Loucy (cell line): ENCODE measurements around the gene TMA7B.

ENCODE experiments used
- H2AFZ ChIP-seq: fragments of 200-600 bp; sonication (generic); 2 replicates; pipeline ENCODE4 v1.6.0; 2016; ENCODE audit warnings: antibody characterized with exemption, mild to moderate bottlenecking, low read length, moderate library complexity
- H3F3A ChIP-seq: fragments of 200-600 bp; 2 replicates; pipeline ENCODE4 v1.6.0; 2016; ENCODE audit warnings: antibody characterized with exemption, low read depth, mild to moderate bottlenecking
- H3K27me3 ChIP-seq: fragments of 200-600 bp; sonication (generic); 2 replicates; pipeline ENCODE4 v1.6.1; 2014; ENCODE audit warnings: low read length, mild to moderate bottlenecking; ENCODE audit not compliant: insufficient read depth, poor library complexity, severe bottlenecking
- H3K36me3 ChIP-seq: fragments of 200-600 bp; sonication (generic); 2 replicates; pipeline ENCODE4 v1.6.1; 2016; ENCODE audit warnings: low read length; ENCODE audit not compliant: insufficient read depth
- H3K4me1 ChIP-seq: fragments of 200-600 bp; sonication (generic); 2 replicates; pipeline ENCODE4 v1.5.1; 2014; ENCODE audit warnings: low read length, mild to moderate bottlenecking; ENCODE audit not compliant: insufficient read depth, poor library complexity, severe bottlenecking
- H3K4me2 ChIP-seq: fragments of 200-600 bp; sonication (generic); 2 replicates; pipeline ENCODE4 v1.6.0; 2014; ENCODE audit warnings: antibody characterized with exemption, low read length, low read depth, mild to moderate bottlenecking; ENCODE audit not compliant: poor library complexity, severe bottlenecking
- H3K4me3 ChIP-seq: fragments of 200-600 bp; sonication (generic); 2 replicates; pipeline ENCODE4 v1.5.1; 2014; ENCODE audit warnings: low read length, mild to moderate bottlenecking, mixed read lengths; ENCODE audit not compliant: poor library complexity, severe bottlenecking
- H3K79me2 ChIP-seq: fragments of 200-600 bp; sonication (generic); 2 replicates; pipeline ENCODE4 v1.6.1; 2014; ENCODE audit warnings: low read length; ENCODE audit not compliant: insufficient read depth
- H3K9ac ChIP-seq: fragments of 200-600 bp; sonication (generic); 2 replicates; pipeline ENCODE4 v1.6.0; 2014; ENCODE audit warnings: mild to moderate bottlenecking, low read depth, low read length, moderate library complexity; ENCODE audit not compliant: poor library complexity, severe bottlenecking
- H3K9me2 ChIP-seq: fragments of 200-600 bp; sonication (generic); replicated peaks from 2 replicates; pipeline ENCODE4 v1.6.1; 2016; ENCODE audit warnings: low read depth, low read length, mixed read lengths
- H3K9me3 ChIP-seq: fragments of 200-600 bp; sonication (generic); 2 replicates; pipeline ENCODE4 v1.6.1; 2014; ENCODE audit warnings: mild to moderate bottlenecking, antibody characterized with exemption, low read length, low read depth; ENCODE audit not compliant: insufficient read depth
- H4K20me1 ChIP-seq: fragments of 200-600 bp; sonication (generic); 2 replicates; pipeline ENCODE4 v1.6.0; 2014; ENCODE audit warnings: antibody characterized with exemption, low read length, mild to moderate bottlenecking; ENCODE audit not compliant: insufficient read depth, poor library complexity, severe bottlenecking
- EZH2phosphoT487 ChIP-seq: fragments of 200-600 bp; IDR thresholded peaks from 2 replicates; pipeline ENCODE4 v1.6.1; 2018; ENCODE audit warnings: antibody characterized with exemption, mild to moderate bottlenecking, moderate library complexity, borderline replicate concordance
- TF ChIP-seq, protein P1 (sequence below): fragments of 200-600 bp; sonication (generic); conservative IDR thresholded peaks from 2 replicates; pipeline ENCODE4 v1.5.1; 2014; ENCODE audit warnings: mild to moderate bottlenecking, antibody characterized with exemption, low read length

The TMA7B gene

DNA sequence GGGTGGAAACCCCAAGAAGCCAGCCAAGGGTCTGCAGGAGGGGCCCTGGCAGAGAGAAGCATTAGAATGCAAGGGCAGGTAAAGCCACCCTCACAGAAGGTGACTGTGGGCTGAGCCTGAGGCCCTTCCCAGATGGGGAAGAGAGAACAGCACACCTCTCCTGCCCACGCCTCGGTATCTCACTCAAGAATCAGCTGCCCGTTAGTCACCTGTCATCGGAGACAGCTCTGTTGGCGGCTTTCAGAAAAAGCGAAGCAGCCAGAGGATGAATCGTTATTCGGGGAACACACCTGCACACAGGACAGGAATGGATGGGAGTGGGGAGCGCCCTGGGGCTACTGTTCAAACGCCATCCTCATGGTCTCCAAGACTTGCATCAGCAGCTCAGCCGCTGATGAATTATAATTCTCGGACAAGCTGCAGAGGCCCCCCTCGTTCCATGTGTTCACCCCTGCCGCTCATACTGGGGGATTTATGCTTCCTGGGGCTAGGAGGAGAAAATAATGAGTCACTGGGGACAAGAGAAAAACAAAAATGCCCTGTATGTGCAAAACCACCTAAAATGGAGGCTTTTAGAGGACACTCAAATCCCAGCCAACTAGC lies 21.6 kb upstream of the TMA7B start:
- no peaks in the 10 kb centered on the region for H3K9me2 ChIP-seq
- H2AFZ ChIP-seq = no peak overlapping the region
- H4K20me1 ChIP-seq = peaks cover 35% of the 10 kb centered on the region
- H3F3A ChIP-seq = no peaks in the 10 kb centered on the region
- H3K9ac ChIP-seq = peak overlapping the region; percentile 36
- peaks cover 88% of the 10 kb centered on the region for H3K4me1 ChIP-seq
- H3K4me2 ChIP-seq = no peak overlapping the region
- H3K4me3 ChIP-seq = no peak overlapping the region
- H3K36me3 ChIP-seq = peaks cover 30% of the 10 kb centered on the region; the same call in 1 of the 2 replicates
- no peak for TF ChIP-seq EZH2phosphoT487
- TF ChIP-seq, protein P1, sequence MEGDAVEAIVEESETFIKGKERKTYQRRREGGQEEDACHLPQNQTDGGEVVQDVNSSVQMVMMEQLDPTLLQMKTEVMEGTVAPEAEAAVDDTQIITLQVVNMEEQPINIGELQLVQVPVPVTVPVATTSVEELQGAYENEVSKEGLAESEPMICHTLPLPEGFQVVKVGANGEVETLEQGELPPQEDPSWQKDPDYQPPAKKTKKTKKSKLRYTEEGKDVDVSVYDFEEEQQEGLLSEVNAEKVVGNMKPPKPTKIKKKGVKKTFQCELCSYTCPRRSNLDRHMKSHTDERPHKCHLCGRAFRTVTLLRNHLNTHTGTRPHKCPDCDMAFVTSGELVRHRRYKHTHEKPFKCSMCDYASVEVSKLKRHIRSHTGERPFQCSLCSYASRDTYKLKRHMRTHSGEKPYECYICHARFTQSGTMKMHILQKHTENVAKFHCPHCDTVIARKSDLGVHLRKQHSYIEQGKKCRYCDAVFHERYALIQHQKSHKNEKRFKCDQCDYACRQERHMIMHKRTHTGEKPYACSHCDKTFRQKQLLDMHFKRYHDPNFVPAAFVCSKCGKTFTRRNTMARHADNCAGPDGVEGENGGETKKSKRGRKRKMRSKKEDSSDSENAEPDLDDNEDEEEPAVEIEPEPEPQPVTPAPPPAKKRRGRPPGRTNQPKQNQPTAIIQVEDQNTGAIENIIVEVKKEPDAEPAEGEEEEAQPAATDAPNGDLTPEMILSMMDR = no peak
- no peaks in the 10 kb centered on the region for H3K27me3 ChIP-seq
- no peaks in the 10 kb centered on the region for H3K9me3 ChIP-seq
- peaks cover 100% of the 10 kb centered on the region for H3K79me2 ChIP-seq

DNA sequence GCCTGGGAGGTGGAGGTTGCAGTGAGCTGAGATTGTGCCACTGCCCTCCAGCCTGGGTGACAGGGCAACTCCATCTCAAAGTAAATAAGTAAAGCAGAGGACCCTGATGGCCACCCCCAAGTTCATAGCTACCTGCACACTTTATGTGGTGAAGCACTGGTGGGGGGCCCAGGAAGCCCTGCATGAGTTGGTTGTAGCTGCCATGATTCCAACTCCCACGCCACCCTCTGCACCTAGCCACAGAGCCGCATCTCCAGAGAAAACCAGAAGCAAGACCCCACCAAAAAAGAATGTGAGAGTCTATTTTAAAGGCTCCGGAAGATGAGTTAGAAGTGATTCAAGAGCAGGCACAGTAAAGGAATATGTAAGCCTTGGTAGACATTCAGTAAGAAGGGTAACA lies 20.4 kb upstream of the TMA7B start:
- H3K27me3 ChIP-seq = no peaks in the 10 kb centered on the region
- H3K9me2 ChIP-seq = no peaks in the 10 kb centered on the region
- H3K4me2 ChIP-seq = no peak overlapping the region
- H3K4me3 ChIP-seq = no peak overlapping the region
- H3K9me3 ChIP-seq = no peaks in the 10 kb centered on the region
- no peak for TF ChIP-seq EZH2phosphoT487
- TF ChIP-seq, protein P1 = no peak
- H3K4me1 ChIP-seq = peaks cover 89% of the 10 kb centered on the region
- no peak overlapping the region for H3K9ac ChIP-seq
- no peak overlapping the region for H2AFZ ChIP-seq
- no peaks in the 10 kb centered on the region for H3F3A ChIP-seq
- H3K79me2 ChIP-seq = peaks cover 100% of the 10 kb centered on the region
- H3K36me3 ChIP-seq = peaks cover 26% of the 10 kb centered on the region; the same call in 1 of the 2 replicates
- H4K20me1 ChIP-seq = peaks cover 28% of the 10 kb centered on the region

DNA sequence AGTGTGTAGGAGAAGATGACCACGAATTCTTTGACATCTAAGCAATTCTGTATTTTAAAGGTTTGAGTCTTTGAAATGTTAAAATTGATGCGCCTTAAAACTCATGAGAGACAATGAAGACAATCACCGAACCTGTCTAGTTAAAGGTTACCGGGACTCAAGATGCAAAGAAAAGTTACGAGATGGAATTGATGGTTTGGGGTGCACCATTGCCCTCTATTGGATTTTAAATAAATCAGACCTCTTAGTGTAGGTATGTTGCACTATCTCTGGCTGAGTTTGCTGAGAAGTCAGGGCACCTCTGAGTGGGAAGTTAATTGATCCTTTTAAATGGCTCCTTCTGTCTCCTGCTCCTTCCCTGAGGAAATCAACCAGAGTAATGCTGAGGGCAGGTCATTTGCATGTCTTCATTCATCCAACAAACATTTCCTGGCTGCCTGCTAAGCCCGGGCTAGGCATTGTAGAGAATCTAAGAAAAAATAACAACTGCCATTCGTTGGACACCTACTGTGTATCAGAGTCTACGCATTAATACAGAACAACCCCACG lies 19.4 kb upstream of the TMA7B start:
- no peak overlapping the region for H3K4me3 ChIP-seq
- TF ChIP-seq, protein P1 = peak; percentile 31
- TF ChIP-seq EZH2phosphoT487 = no peak
- H3K9me2 ChIP-seq = no peaks in the 10 kb centered on the region
- H3K4me1 ChIP-seq = peaks cover 86% of the 10 kb centered on the region
- peaks cover 26% of the 10 kb centered on the region; the same call in 1 of the 2 replicates for H3K36me3 ChIP-seq
- H3K9ac ChIP-seq = no peak overlapping the region
- no peaks in the 10 kb centered on the region for H3F3A ChIP-seq
- no peaks in the 10 kb centered on the region for H3K27me3 ChIP-seq
- H3K79me2 ChIP-seq = peaks cover 100% of the 10 kb centered on the region
- H2AFZ ChIP-seq = no peak overlapping the region
- no peaks in the 10 kb centered on the region for H3K9me3 ChIP-seq
- H4K20me1 ChIP-seq = peaks cover 28% of the 10 kb centered on the region
- H3K4me2 ChIP-seq = no peak overlapping the region
